H1 (cell line): ENCODE results near the gene TMEM178B.

ENCODE experiments used
- BCL11A ChIP-seq, 2 experiments: IDR thresholded peaks; one replicate each; pipeline ENCODE4 v1.6.1; 2011; ENCODE audit warnings: low read depth in 2 of 2, low read length in 2 of 2, mild to moderate bottlenecking in 2 of 2
- CBX8 ChIP-seq: fragments of 300-800, 300-1000 bp; sonication (generic); IDR thresholded peaks from 2 replicates; pipeline ENCODE4 v1.7.1; 2016; ENCODE audit warnings: low read depth, low read length, borderline replicate concordance
- EP300 ChIP-seq, 2 experiments: IDR thresholded peaks; 1 replicate in 1 of 2; 2 replicates in 1 of 2; pipeline ENCODE4 v1.6.1; 2011 to 2012; ENCODE audit warnings: low read depth in 2 of 2, low read length in 2 of 2, mild to moderate bottlenecking in 2 of 2, borderline replicate concordance in 1 of 2, inconsistent platforms in 1 of 2, moderate library complexity in 1 of 2
- POLR2A ChIP-seq, 2 experiments: IDR thresholded peaks; 1 replicate in 1 of 2; 2 replicates in 1 of 2; pipeline ENCODE4 v1.6.1; 2011; ENCODE audit warnings: low read depth in 2 of 2, low read length in 2 of 2, mild to moderate bottlenecking in 2 of 2; ENCODE audit errors: control extremely low read depth in 1 of 2
- POU5F1 ChIP-seq: IDR thresholded peaks from 2 replicates; pipeline ENCODE4 v1.6.1; 2011; ENCODE audit warnings: low read depth, mild to moderate bottlenecking, low read length, moderate library complexity
- RXRA ChIP-seq: IDR thresholded peaks from 2 replicates; pipeline ENCODE4 v1.6.1; 2011; ENCODE audit warnings: low read depth, mild to moderate bottlenecking, low read length, moderate library complexity; ENCODE audit not compliant: insufficient read depth
- SIRT6 ChIP-seq: IDR thresholded peaks from one replicate; pipeline ENCODE4 v1.7.1; 2012; ENCODE audit warnings: low read length, inconsistent platforms
- SP1 ChIP-seq: IDR thresholded peaks from 2 replicates; pipeline ENCODE4 v1.6.1; 2011; ENCODE audit warnings: low read depth, low read length
- TF ChIP-seq, protein P1 (sequence below), 3 experiments: IDR thresholded peaks; 1 replicate in 2 of 3; 2 replicates in 1 of 3; pipeline versions ENCODE4 v1.5.1 to v1.6.1; 2011; ENCODE audit warnings: low read length in 3 of 3, mild to moderate bottlenecking in 3 of 3, inconsistent platforms in 2 of 3, low read depth in 1 of 3, moderate library complexity in 1 of 3; ENCODE audit not compliant: insufficient read depth in 1 of 3; ENCODE audit errors: control extremely low read depth in 1 of 3
- TF ChIP-seq, protein P2 (sequence below): IDR thresholded peaks from 2 replicates; pipeline ENCODE4 v1.6.1; 2012; ENCODE audit warnings: inconsistent platforms

DNA sequence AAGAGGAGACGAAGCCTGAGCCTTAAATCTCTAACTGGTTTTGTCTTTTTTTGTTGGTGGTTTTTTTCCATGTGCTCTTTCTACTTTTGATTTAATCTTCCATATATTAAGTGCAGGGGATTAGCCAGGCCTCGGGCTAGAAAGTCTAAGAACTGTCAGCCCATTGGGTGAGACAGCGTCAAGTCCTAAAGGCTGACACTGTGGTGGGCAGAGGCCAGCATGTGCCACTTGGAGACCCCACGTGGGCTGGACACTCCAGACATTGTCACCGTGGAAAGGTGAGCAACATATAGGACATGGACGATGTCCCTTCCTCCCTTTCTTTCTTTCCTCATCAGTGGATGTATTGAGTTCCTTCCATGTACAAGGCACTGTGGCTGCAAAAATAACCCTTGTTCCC is 129.3 kb downstream of the TMEM178B start:
- TF ChIP-seq POLR2A (IDR thresholded peaks at IDR 0.05; ENCODE audit: control extremely low read depth in 1 of 2, low read depth in 2 of 2, low read length in 2 of 2) (no peak), BCL11A (IDR thresholded peaks at IDR 0.05; ENCODE audit: low read depth in 2 of 2, low read length in 2 of 2) (no peak), CBX8 (no peak), EP300 (IDR thresholded peaks at IDR 0.05; ENCODE audit: borderline replicate concordance in 1 of 2, low read depth in 2 of 2, low read length in 2 of 2) (no peak), SP1 (no peak), SIRT6 (no peak), POU5F1 (no peak), RXRA (no peak)
- TF ChIP-seq, protein P1, sequence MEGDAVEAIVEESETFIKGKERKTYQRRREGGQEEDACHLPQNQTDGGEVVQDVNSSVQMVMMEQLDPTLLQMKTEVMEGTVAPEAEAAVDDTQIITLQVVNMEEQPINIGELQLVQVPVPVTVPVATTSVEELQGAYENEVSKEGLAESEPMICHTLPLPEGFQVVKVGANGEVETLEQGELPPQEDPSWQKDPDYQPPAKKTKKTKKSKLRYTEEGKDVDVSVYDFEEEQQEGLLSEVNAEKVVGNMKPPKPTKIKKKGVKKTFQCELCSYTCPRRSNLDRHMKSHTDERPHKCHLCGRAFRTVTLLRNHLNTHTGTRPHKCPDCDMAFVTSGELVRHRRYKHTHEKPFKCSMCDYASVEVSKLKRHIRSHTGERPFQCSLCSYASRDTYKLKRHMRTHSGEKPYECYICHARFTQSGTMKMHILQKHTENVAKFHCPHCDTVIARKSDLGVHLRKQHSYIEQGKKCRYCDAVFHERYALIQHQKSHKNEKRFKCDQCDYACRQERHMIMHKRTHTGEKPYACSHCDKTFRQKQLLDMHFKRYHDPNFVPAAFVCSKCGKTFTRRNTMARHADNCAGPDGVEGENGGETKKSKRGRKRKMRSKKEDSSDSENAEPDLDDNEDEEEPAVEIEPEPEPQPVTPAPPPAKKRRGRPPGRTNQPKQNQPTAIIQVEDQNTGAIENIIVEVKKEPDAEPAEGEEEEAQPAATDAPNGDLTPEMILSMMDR (IDR thresholded peaks at IDR 0.05; ENCODE audit: control extremely low read depth in 1 of 3, insufficient read depth in 1 of 3, low read depth in 1 of 3, low read length in 3 of 3): no peak
- TF ChIP-seq, protein P2, sequence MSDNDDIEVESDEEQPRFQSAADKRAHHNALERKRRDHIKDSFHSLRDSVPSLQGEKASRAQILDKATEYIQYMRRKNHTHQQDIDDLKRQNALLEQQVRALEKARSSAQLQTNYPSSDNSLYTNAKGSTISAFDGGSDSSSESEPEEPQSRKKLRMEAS: no peak
